HG03097 (cell line): ENCODE measurements around the gene RBBP4.

Experiments used
- ATAC-seq: cut with Tn5 transposase; IDR thresholded peaks from one replicate; pipeline ENCODE4 v1.9.1; 2021; ENCODE audit not compliant: unreplicated experiment, low FRiP score

Gene RBBP4

GRCh38 chr1:32716312-32717148 lies 65.5 kb downstream of the RBBP4 start:
- ATAC-seq: no peak

- no peak for ATAC-seq
Measured at GRCh38 chr1:32717503-32717902, 66.5 kb downstream of the RBBP4 start.

GRCh38 chr1:32718036-32718435 lies 67.0 kb downstream of the RBBP4 start:
- no peak for ATAC-seq

- ATAC-seq: no peak
Measured at GRCh38 chr1:32718527-32718926, 67.5 kb downstream of the RBBP4 start.

- ATAC-seq: no peak
Measured at GRCh38 chr1:32719681-32720275, 68.8 kb downstream of the RBBP4 start.

- ATAC-seq: no peak
Measured at GRCh38 chr1:32724678-32725614, 73.9 kb downstream of the RBBP4 start.

- ATAC-seq: no peak
Measured at GRCh38 chr1:32725615-32725982, 74.6 kb downstream of the RBBP4 start.

GRCh38 chr1:32727876-32728275 lies 76.9 kb downstream of the RBBP4 start:
- no peak for ATAC-seq

GRCh38 chr1:32728413-32729077 lies 77.5 kb downstream of the RBBP4 start:
- ATAC-seq: no peak

- ATAC-seq: no peak
Measured at GRCh38 chr1:32729254-32730046, 78.4 kb downstream of the RBBP4 start.

- no peak for ATAC-seq
Measured at GRCh38 chr1:32733582-32734321, 82.7 kb downstream of the RBBP4 start.
